SU-DHL-6 (cell line): Measurements from ENCODE around the gene CST6.

Experiments
- CTCF ChIP-seq: fragments of 200-600 bp; sonication (generic); IDR thresholded peaks from one replicate; pipeline ENCODE4 v1.5.1; 2017; ENCODE audit warnings: antibody characterized with exemption, mild to moderate bottlenecking, low read length, moderate library complexity; ENCODE audit not compliant: insufficient read depth, poor library complexity, severe bottlenecking
- EZH2phosphoT487 ChIP-seq: fragments of 200-600 bp; sonication (generic), shearing (Covaris generic); conservative IDR thresholded peaks from 2 replicates; pipeline ENCODE4 v1.6.1; 2018; ENCODE audit warnings: mild to moderate bottlenecking, antibody characterized with exemption, low read length, moderate library complexity, mixed read lengths

- TF ChIP-seq CTCF (no peak), EZH2phosphoT487 (no peak)
Measured at GRCh38 chr11:66020618-66021357, 9.0 kb downstream of the CST6 start.
